GM12872 (cell line): ENCODE data around the gene EPN2.
A peak's percentile ranks its signal among the peaks of the same experiment; 100 is the strongest.

ENCODE experiments used
- TF ChIP-seq, protein P1 (sequence below): IDR thresholded peaks from 3 replicates; pipeline ENCODE4 v1.5.1; 2011; ENCODE audit warnings: low read depth, mild to moderate bottlenecking, low read length, moderate library complexity; ENCODE audit not compliant: insufficient read depth

Gene EPN2

DNA sequence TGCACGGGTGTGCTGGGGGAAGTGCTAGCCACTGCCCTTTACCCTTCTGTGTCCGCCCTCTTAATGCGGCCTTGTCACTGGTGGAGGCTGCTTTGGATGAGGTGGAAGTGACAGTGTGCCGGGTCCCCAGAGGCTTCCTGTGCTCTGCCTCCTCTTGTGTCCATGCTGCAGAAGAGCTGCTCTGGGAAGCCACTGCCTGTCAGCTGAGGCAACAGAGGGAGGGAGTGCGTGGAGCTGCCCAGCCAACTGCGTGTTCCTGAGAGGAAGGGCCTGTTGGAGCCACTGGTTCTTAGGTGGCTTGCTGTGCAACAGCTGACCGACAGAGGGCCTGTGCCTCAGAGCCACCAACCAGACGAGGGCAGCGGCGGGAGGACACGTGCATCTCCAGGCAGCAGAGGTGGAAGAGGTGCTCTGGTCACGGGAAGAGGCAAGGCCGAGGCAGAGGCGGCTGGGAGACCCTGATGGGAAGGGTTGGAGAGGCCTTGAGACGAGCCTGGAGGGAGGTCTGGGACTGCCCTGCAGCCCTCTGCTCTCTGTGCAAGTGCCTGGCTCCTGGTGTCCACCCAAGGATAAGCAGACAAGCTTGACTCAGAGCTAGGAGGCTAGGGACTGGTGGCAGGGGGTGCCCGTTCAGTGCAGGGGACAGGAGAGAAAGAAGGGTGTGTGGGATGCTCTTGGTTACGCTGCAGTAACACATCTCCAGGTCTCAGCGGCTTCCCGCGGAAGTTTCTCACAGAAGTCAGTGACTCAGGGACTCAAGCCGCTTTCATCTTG, 100.0 kb downstream of the EPN2 start:
- TF ChIP-seq, protein P1, sequence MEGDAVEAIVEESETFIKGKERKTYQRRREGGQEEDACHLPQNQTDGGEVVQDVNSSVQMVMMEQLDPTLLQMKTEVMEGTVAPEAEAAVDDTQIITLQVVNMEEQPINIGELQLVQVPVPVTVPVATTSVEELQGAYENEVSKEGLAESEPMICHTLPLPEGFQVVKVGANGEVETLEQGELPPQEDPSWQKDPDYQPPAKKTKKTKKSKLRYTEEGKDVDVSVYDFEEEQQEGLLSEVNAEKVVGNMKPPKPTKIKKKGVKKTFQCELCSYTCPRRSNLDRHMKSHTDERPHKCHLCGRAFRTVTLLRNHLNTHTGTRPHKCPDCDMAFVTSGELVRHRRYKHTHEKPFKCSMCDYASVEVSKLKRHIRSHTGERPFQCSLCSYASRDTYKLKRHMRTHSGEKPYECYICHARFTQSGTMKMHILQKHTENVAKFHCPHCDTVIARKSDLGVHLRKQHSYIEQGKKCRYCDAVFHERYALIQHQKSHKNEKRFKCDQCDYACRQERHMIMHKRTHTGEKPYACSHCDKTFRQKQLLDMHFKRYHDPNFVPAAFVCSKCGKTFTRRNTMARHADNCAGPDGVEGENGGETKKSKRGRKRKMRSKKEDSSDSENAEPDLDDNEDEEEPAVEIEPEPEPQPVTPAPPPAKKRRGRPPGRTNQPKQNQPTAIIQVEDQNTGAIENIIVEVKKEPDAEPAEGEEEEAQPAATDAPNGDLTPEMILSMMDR, result no peak

GRCh38 chr17:19337712-19338023, 100.5 kb downstream of the EPN2 start:
- TF ChIP-seq, protein P1, result no peak

- TF ChIP-seq, protein P1, result peak; percentile 93
Observed at GRCh38 chr17:19338031-19338990, 101.1 kb downstream of the EPN2 start.

GRCh38 chr17:19339341-19339815, 102.2 kb downstream of the EPN2 start:
- TF ChIP-seq, protein P1, result no peak

DNA sequence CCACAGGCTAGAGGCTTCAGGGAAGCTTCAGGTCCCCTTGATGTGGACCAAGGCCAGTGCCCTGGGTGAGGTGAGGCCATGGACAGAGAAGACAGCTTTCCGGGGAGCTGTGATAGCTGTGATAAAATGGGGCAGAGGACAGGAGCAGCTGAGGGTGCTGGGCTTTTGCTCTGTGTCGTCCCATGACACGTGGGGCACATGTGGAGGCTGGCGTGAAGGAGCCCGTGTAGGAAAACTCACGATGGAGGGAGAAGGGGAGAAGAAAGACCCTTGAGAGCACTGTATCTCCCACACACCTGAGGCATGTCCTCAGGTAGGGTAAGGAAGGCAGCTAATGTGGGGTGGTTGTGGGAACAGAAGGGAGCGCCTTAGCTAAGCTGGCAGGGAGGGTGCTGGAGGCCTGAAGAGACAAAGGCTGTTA, 104.1 kb downstream of the EPN2 start:
- TF ChIP-seq, protein P1, result no peak

GRCh38 chr17:19341641-19342610, 104.8 kb downstream of the EPN2 start:
- TF ChIP-seq, protein P1, result no peak
